PC-3 (cell line): Measurements from ENCODE around the gene S100B. TPM values are rescaled to one million over a fixed set of nuclear protein-coding genes. Genes with fewer than 3 reads are reported as not detected.

ENCODE experiments used
- ATAC-seq: fragments of 200-7000 bp; cut with Tn5 transposase; 2 replicates; pipeline ENCODE4 v1.9.1; 2020; ENCODE audit warnings: mild to moderate bottlenecking, moderate library complexity
- BruUV-seq: library from RNA; stranded (reverse); fragments of 400-500 nt; replicated peaks from 2 replicates; lab custom pipeline; 2021; lab: Mats Ljungman, UMichigan
- CTCF ChIA-PET: fragments of 300-600 bp; sonication (Branson Sonifier 250); formaldehyde crosslinking; loops from one replicate; lab custom pipeline; 2022; ENCODE audit warnings: antibody characterized with exemption; lab: Charles Lee
- POLR2A ChIA-PET: fragments of 300-600 bp; sonication (Branson Sonifier 250); formaldehyde crosslinking; loops from one replicate; lab custom pipeline; 2022; ENCODE audit warnings: antibody characterized with exemption; ENCODE audit not compliant: unreplicated experiment; lab: Charles Lee
- DNase-seq: peaks from one replicate; pipeline ENCODE4 v3.0.0-alpha.2; 2015
- H2AFZ ChIP-seq: fragments of 300-600 bp; sonication (generic); 2 replicates; pipeline ENCODE4 v1.6.0; 2016; ENCODE audit warnings: antibody characterized with exemption, low read length
- H3F3A ChIP-seq: fragments of 300-600 bp; sonication (generic); one replicate; pipeline ENCODE4 v1.6.0; 2017; ENCODE audit warnings: antibody characterized with exemption, low read length, control low read depth, mild to moderate bottlenecking; ENCODE audit not compliant: unreplicated experiment
- H3K27ac ChIP-seq: fragments of 300-600 bp; sonication (generic); 2 replicates; pipeline ENCODE4 v1.5.1; 2016; ENCODE audit warnings: mild to moderate bottlenecking, low read length
- H3K27me3 ChIP-seq: fragments of 300-600 bp; sonication (generic); 2 replicates; pipeline ENCODE4 v1.6.1; 2016; ENCODE audit warnings: low read length, mixed read lengths
- H3K36me3 ChIP-seq: fragments of 300-600 bp; sonication (generic); 2 replicates; pipeline ENCODE4 v1.6.1; 2016; ENCODE audit warnings: low read depth, mixed run types, low read length, mixed read lengths
- H3K4me1 ChIP-seq: fragments of 300-600 bp; sonication (generic); 2 replicates; pipeline ENCODE4 v1.5.1; 2016; ENCODE audit warnings: low read length; ENCODE audit not compliant: insufficient read depth
- H3K4me2 ChIP-seq: fragments of 300-600 bp; sonication (generic); 2 replicates; pipeline ENCODE4 v1.6.0; 2016; ENCODE audit warnings: low read length
- H3K4me3 ChIP-seq: fragments of 300-600 bp; sonication (generic); 2 replicates; pipeline ENCODE4 v1.5.1; 2016; ENCODE audit warnings: mild to moderate bottlenecking, low read length, mixed read lengths
- H3K79me2 ChIP-seq: fragments of 300-600 bp; sonication (generic); 2 replicates; pipeline ENCODE4 v1.6.1; 2017; ENCODE audit warnings: low read length, mixed read lengths
- H3K9ac ChIP-seq: fragments of 300-600 bp; sonication (generic); 2 replicates; pipeline ENCODE4 v1.6.0; 2016; ENCODE audit warnings: mild to moderate bottlenecking, low read length
- H3K9me2 ChIP-seq: fragments of 300-600 bp; sonication (generic); replicated peaks from 2 replicates; pipeline ENCODE4 v1.6.1; 2016; ENCODE audit warnings: mixed run types, low read length, mixed read lengths
- H3K9me3 ChIP-seq: fragments of 300-600 bp; sonication (generic); 2 replicates; pipeline ENCODE4 v1.6.1; 2016; ENCODE audit warnings: low read length, mixed read lengths
- H4K20me1 ChIP-seq: fragments of 300-600 bp; sonication (generic); 2 replicates; pipeline ENCODE4 v1.6.1; 2016; ENCODE audit warnings: low read length, mixed read lengths
- EZH2 ChIP-seq: fragments of 300-600 bp; sonication (generic); IDR thresholded peaks from one replicate; pipeline ENCODE4 v1.6.1; 2017; ENCODE audit warnings: antibody characterized with exemption, mild to moderate bottlenecking, low read length; ENCODE audit not compliant: unreplicated experiment
- EZH2phosphoT487 ChIP-seq: fragments of 300-600 bp; sonication (generic); IDR thresholded peaks from 2 replicates; pipeline ENCODE4 v1.6.1; 2018; ENCODE audit warnings: mild to moderate bottlenecking, antibody characterized with exemption, low read length, borderline replicate concordance
- intact Hi-C: fragments of 100-400 bp; cut with micrococcal nuclease; formaldehyde crosslinking; loops from 2 replicates; pipeline ENCODE4 v1.9.0; 2023
- total RNA-seq: library from RNA; depleted of rRNA; stranded (reverse); fragments of >200 nt; gene quantifications from 2 replicates; pipeline ENCODE4 v1.2.3, GENCODE V29; 2014
- TF ChIP-seq, protein P1 (sequence below): fragments of 300-600 bp; sonication (generic); conservative IDR thresholded peaks from 2 replicates; pipeline ENCODE4 v1.5.1; 2017; ENCODE audit warnings: antibody characterized with exemption, low read depth, mild to moderate bottlenecking, low read length

S100B gene
- total RNA-seq, 1 experiment from 2014 or later, result not detected

DNA sequence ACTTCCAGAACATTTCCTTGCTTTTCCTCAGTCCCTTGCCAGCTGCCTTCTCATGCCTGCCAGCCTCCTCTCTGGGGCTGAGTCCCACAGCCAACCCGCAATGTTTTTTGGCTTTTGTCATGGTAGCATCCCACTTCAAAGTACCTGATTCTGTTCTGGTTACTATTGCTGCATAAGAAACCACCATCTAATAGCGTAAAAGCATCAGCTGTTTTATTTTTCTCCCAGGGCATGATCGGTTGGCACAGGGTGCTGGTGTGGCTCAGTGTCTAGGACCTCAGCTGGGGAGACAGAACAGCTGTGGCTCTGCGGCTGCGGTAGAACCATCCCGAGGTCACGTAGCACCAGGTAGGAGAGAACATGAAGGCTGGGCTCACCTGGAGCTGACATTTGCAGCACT is 21.7 kb upstream of the S100B start:
- ChIA-PET CTCF (interaction anchor here (0.7 kb wide), 1 partner anchor 13 kb away, joined by 3 read pairs; no protein-coding TSS in a partner anchor), POLR2A (no interaction called here)
- Histone ChIP-seq H3K9ac (no peak overlapping the region), H3K9me2 (no peaks in the 10 kb centered on the region), H3K4me1 (no peaks in the 10 kb centered on the region), H3K4me3 (no peak overlapping the region), H3K79me2 (no peaks in the 10 kb centered on the region), H3K27ac (no peak overlapping the region), H3K36me3 (no peaks in the 10 kb centered on the region), H3F3A (no peaks in the 10 kb centered on the region), H4K20me1 (no peaks in the 10 kb centered on the region), H3K9me3 (no peaks in the 10 kb centered on the region), H2AFZ (no peak overlapping the region), H3K27me3 (no peaks in the 10 kb centered on the region), H3K4me2 (no peak overlapping the region)
- intact Hi-C loops, result no loop called here
- ATAC-seq (no peak), DNase-seq (no peak)
- no peak for TF ChIP-seq EZH2
- TF ChIP-seq EZH2phosphoT487, result no peak
- TF ChIP-seq, protein P1, sequence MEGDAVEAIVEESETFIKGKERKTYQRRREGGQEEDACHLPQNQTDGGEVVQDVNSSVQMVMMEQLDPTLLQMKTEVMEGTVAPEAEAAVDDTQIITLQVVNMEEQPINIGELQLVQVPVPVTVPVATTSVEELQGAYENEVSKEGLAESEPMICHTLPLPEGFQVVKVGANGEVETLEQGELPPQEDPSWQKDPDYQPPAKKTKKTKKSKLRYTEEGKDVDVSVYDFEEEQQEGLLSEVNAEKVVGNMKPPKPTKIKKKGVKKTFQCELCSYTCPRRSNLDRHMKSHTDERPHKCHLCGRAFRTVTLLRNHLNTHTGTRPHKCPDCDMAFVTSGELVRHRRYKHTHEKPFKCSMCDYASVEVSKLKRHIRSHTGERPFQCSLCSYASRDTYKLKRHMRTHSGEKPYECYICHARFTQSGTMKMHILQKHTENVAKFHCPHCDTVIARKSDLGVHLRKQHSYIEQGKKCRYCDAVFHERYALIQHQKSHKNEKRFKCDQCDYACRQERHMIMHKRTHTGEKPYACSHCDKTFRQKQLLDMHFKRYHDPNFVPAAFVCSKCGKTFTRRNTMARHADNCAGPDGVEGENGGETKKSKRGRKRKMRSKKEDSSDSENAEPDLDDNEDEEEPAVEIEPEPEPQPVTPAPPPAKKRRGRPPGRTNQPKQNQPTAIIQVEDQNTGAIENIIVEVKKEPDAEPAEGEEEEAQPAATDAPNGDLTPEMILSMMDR, result no peak
- BruUV-seq, result no TSS peak

DNA sequence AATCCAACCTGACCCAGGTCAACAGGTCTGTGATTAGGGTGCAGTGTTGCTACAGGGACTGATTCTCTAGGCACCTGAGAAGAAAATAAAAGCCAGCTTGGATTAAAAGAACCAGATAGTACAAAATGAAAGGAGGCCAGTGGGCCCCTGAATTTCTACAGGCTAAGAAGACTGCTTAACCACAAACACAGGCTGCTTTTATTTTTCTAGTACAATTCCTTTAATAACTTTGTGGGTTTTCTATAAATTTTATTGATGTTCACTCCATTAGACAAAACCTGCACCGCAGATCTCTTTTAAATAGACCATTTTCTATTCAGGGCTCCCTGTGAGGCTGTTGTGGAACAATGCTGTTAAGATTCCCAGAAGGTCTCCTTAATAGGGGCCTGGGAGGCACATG is 20.9 kb upstream of the S100B start:
- H3K4me3 ChIP-seq, result no peak overlapping the region

DNA sequence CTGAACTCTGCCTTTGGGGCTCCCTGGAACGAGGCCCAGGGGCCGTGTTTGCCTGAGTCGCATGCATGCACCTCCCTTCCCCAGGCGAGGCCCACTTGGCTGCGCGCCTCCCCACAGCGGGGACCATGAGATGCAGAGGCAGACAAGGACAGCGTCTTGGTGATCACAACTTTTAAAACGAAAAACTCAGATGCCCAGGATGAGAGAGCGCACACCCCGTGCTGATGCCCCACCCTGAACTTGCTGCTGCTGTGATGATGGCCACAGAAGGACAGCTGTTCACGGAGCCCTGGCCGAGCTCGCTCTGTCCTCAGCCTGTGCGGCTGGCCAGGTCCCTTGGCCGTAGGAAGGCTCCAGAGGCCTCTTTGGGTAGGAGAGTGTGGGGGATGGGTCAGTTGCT is 19.2 kb upstream of the S100B start:
- Histone ChIP-seq H3K79me2 (no peaks in the 10 kb centered on the region), H3F3A (no peaks in the 10 kb centered on the region), H3K27ac (no peak overlapping the region), H3K9me2 (no peaks in the 10 kb centered on the region), H3K4me1 (no peaks in the 10 kb centered on the region), H3K27me3 (no peaks in the 10 kb centered on the region; the same call in 1 of the 2 replicates), H4K20me1 (no peaks in the 10 kb centered on the region), H3K36me3 (no peaks in the 10 kb centered on the region), H3K9me3 (no peaks in the 10 kb centered on the region), H3K4me3 (no peak overlapping the region), H2AFZ (no peak overlapping the region), H3K9ac (no peak overlapping the region), H3K4me2 (no peak overlapping the region)
- no TSS peak for BruUV-seq
- POLR2A ChIA-PET, result no interaction called here
- TF ChIP-seq EZH2, result no peak
- TF ChIP-seq, protein P1, result no peak
- TF ChIP-seq EZH2phosphoT487, result no peak
- intact Hi-C loops, result no loop called here
- no peak for DNase-seq
- no peak for ATAC-seq
- CTCF ChIA-PET, result no interaction called here

More for the DNA sequence above, 20.9 kb upstream of the S100B start:
- H3K27ac ChIP-seq, result no peak overlapping the region
- CTCF ChIA-PET, result no interaction called here
- H3K27me3 ChIP-seq, result no peaks in the 10 kb centered on the region
- H3K9ac ChIP-seq, result no peak overlapping the region
- H3K79me2 ChIP-seq, result no peaks in the 10 kb centered on the region
- ATAC-seq (no peak), DNase-seq (no peak)
- no peaks in the 10 kb centered on the region for H3K4me1 ChIP-seq
- H3F3A ChIP-seq, result no peaks in the 10 kb centered on the region
- H2AFZ ChIP-seq, result no peak overlapping the region
- H4K20me1 ChIP-seq, result no peaks in the 10 kb centered on the region
- intact Hi-C loops, result no loop called here
- TF ChIP-seq, protein P1, result no peak
- no peak for TF ChIP-seq EZH2phosphoT487
- no peak for TF ChIP-seq EZH2
- POLR2A ChIA-PET, result no interaction called here
- no TSS peak for BruUV-seq
- no peaks in the 10 kb centered on the region for H3K9me2 ChIP-seq
- no peaks in the 10 kb centered on the region for H3K9me3 ChIP-seq
- H3K36me3 ChIP-seq, result no peaks in the 10 kb centered on the region
- no peak overlapping the region for H3K4me2 ChIP-seq
